Naive B cell (primary cell): Measurements from ENCODE around the gene DZIP3. TPM values are rescaled to one million over a fixed set of nuclear protein-coding genes. Genes with fewer than 3 reads are reported as not detected.
"Not testable (repeated sequence)": the region's sequence is repeated elsewhere in the genome, so short reads cannot be mapped to it uniquely, and the experiment has no call there.

ENCODE experiments used
- ATAC-seq, 2 donors: fragments of 150-1000 bp; cut with Tn5 transposase; 2 replicates each; pipeline ENCODE4 v1.10.0; 2021; ENCODE audit warnings: low read depth in 2 of 2, mild to moderate bottlenecking in 2 of 2, moderate library complexity in 2 of 2
- DNase-seq: peaks from one replicate; pipeline ENCODE4 v3.0.0; 2022
- H3K27ac Mint-ChIP-seq, 6 donors: one replicate each; pipeline ENCODE4 v1.8.0; 2020 to 2022; ENCODE audit warnings: mild to moderate bottlenecking in 6 of 6, mixed read lengths in 6 of 6, moderate library complexity in 5 of 6, inconsistent platforms in 2 of 6
- H3K27me3 Mint-ChIP-seq, 3 donors: one replicate each; pipeline ENCODE4 v1.8.0; 2021 to 2022; ENCODE audit warnings: mixed read lengths in 3 of 3, mild to moderate bottlenecking in 1 of 3
- H3K36me3 Mint-ChIP-seq, 2 donors: one replicate each; pipeline ENCODE4 v1.8.0; 2020 to 2022; ENCODE audit warnings: mixed read lengths in 2 of 2, inconsistent platforms in 1 of 2, mild to moderate bottlenecking in 1 of 2
- H3K4me1 Mint-ChIP-seq, 3 donors: one replicate each; pipeline ENCODE4 v1.8.0; 2020 to 2022; ENCODE audit warnings: mixed read lengths in 3 of 3, inconsistent platforms in 1 of 3, mild to moderate bottlenecking in 1 of 3, moderate library complexity in 1 of 3
- H3K4me3 Mint-ChIP-seq, 8 donors: one replicate each; pipeline ENCODE4 v1.8.0; 2020 to 2022; ENCODE audit warnings: mild to moderate bottlenecking in 8 of 8, mixed read lengths in 8 of 8, moderate library complexity in 8 of 8, inconsistent platforms in 2 of 8
- H3K9me3 Mint-ChIP-seq, 7 donors: one replicate each; pipeline ENCODE4 v1.8.0; 2020 to 2022; ENCODE audit warnings: mixed read lengths in 7 of 7, mild to moderate bottlenecking in 5 of 7, inconsistent platforms in 2 of 7, moderate library complexity in 1 of 7
- polyA plus RNA-seq, 6 donors: library from polyadenylated mRNA; unstranded; fragments of 300-500 nt; fragmentation: Illumina TruSeq; gene quantifications; one replicate each; pipeline ENCODE4 v1.2.3, GENCODE V29; 2021; ENCODE audit warnings: low read depth in 6 of 6

The DZIP3 gene
- polyA plus RNA-seq, 6 donors from 2014 or later, result 10.0 to 21.7 (median 17.6) TPM

DNA sequence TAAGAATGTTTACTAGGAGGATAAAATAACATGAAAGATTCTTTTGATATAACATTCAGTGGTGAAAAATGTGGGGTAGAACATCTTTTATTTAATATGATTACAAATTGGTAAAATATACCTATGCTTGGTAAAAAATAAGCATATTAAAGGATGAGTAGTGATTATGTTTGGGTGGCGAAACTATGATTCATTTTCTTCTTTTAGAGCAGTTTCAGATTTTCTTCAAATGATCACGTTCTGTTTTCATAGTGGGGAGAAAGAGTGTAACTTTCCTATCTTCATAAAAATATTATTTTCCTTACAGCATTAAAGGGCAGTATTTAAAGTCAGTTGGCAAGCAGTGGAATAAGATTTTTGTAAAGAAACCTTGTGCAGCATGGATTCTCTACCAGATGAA is 15.5 kb downstream of the DZIP3 start:
- Mint-ChIP-seq H3K27ac (peak overlapping the region in 1 of 6 donors; percentile 72), H3K27me3 (no peaks in the 10 kb centered on the region), H3K36me3 (peaks cover 9 to 23% of the 10 kb centered on the region in 2 donors), H3K4me3 (no peak overlapping the region), H3K9me3 (no peaks in the 10 kb centered on the region), H3K4me1 (peaks cover 24 to 40% (median 39%) of the 10 kb centered on the region in 3 donors)
- DNase-seq, result no peak
- no peak for ATAC-seq

- Mint-ChIP-seq H3K36me3 (peaks cover 9 to 23% of the 10 kb centered on the region in 2 donors), H3K9me3 (no peaks in the 10 kb centered on the region), H3K4me1 (peaks cover 24 to 40% (median 39%) of the 10 kb centered on the region in 3 donors), H3K27ac (no peak overlapping the region), H3K27me3 (no peaks in the 10 kb centered on the region), H3K4me3 (peak overlapping the region in 1 of 8 donors; percentile 62)
- DNase-seq (no peak), ATAC-seq (no peak)
Measured at GRCh38 chr3:108605491-108605890, 16.0 kb downstream of the DZIP3 start.

- Mint-ChIP-seq H3K4me3 (no peak overlapping the region), H3K9me3 (no peaks in the 10 kb centered on the region), H3K4me1 (peaks cover 3 to 15% (median 11%) of the 10 kb centered on the region in 3 donors), H3K36me3 (peaks cover 9 to 26% of the 10 kb centered on the region in 2 donors), H3K27me3 (no peaks in the 10 kb centered on the region), H3K27ac (no peak overlapping the region)
- no peak for ATAC-seq
- DNase-seq, result no peak
Measured at GRCh38 chr3:108608750-108609149, 19.2 kb downstream of the DZIP3 start.

- no peak for DNase-seq
Measured at GRCh38 chr3:108610651-108611050, 21.1 kb downstream of the DZIP3 start.

DNA sequence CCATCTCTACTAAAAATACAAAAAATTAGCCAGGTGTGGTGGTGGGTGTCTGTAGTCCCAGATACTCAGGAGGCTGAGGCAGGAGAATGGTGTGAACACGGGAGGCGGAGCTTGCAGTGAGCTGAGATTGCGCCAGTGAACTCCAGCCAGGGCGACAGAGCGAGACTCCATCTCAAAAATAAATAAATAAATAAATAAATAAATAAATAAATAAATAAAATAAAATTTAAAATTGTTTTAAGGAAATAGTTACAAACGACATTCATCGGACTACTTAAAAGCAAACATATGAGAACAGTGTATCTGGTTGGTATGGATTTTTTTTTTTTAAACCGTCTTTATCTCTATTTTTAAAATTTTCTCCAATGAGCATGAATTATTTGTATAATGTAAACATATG is 26.6 kb downstream of the DZIP3 start:
- ATAC-seq, H3K27me3 Mint-ChIP-seq, DNase-seq, H3K4me3 Mint-ChIP-seq, H3K4me1 Mint-ChIP-seq, H3K9me3 Mint-ChIP-seq, H3K27ac Mint-ChIP-seq: not testable (repeated sequence)
- peaks cover 0 to 34% of the 10 kb centered on the region in 2 donors for H3K36me3 Mint-ChIP-seq

More at GRCh38 chr3:108610651-108611050, 21.1 kb downstream of the DZIP3 start:
- Mint-ChIP-seq H3K4me3 (no peak overlapping the region), H3K27ac (no peak overlapping the region), H3K27me3 (no peaks in the 10 kb centered on the region), H3K4me1 (peaks cover 0 to 8% (median 3%) of the 10 kb centered on the region in 3 donors), H3K36me3 (peaks cover 9 to 38% of the 10 kb centered on the region in 2 donors), H3K9me3 (no peaks in the 10 kb centered on the region)
- ATAC-seq, result no peak

DNA sequence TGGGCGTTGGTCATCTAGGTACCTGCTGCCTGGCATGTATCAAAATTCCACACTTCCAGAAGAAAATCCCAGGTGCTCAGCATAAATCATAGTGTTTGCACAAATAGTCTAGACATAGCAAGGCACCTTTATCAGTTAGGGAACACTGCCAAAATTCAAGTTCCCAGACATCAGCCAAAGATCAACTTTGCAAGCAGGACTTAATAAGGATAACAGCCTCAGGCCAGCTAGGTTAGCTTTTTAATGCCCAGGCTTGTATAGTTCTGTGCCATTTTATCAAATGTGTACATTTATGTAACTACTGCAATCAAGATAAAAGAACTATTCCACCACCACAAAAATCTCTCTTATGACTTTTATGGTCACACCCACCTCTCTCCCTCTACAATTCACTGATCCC is 30.7 kb downstream of the DZIP3 start:
- ATAC-seq, result no peak
- H3K4me1 Mint-ChIP-seq, result no peaks in the 10 kb centered on the region
- peaks cover 0 to 4% (median 2%) of the 10 kb centered on the region in 7 donors for H3K9me3 Mint-ChIP-seq
- H3K27me3 Mint-ChIP-seq, result no peaks in the 10 kb centered on the region
- no peak overlapping the region for H3K4me3 Mint-ChIP-seq
- H3K27ac Mint-ChIP-seq, result no peak overlapping the region
- H3K36me3 Mint-ChIP-seq, result peaks cover 10 to 40% of the 10 kb centered on the region in 2 donors
- DNase-seq, result no peak

DNA sequence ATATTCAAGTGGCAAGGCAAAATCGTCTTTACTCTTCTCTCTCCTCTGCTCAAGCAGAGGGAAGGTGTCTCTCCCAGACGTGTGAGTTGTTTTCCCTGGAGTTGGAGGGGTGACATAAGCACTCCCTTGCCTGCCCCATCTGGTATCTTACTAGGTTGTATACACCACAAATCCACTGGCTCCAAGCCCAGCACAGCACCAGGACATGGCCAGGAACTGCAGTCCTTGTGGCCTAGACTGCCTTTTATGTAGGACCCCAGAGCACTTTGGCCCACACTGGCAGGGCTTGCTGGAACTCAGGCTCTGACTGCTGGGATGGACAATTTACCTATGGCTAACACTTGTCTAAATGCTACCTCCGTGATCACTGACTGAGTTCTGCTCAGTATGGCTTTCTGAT is 34.0 kb downstream of the DZIP3 start:
- no peaks in the 10 kb centered on the region for H3K4me1 Mint-ChIP-seq
- H3K36me3 Mint-ChIP-seq, result peaks cover 10 to 33% of the 10 kb centered on the region in 2 donors
- no peak for ATAC-seq
- H3K4me3 Mint-ChIP-seq, result peak overlapping the region in 1 of 8 donors; percentile 21
- DNase-seq, result no peak
- H3K27me3 Mint-ChIP-seq, result no peaks in the 10 kb centered on the region
- peaks cover 0 to 4% (median 2%) of the 10 kb centered on the region in 7 donors for H3K9me3 Mint-ChIP-seq
- no peak overlapping the region for H3K27ac Mint-ChIP-seq

DNA sequence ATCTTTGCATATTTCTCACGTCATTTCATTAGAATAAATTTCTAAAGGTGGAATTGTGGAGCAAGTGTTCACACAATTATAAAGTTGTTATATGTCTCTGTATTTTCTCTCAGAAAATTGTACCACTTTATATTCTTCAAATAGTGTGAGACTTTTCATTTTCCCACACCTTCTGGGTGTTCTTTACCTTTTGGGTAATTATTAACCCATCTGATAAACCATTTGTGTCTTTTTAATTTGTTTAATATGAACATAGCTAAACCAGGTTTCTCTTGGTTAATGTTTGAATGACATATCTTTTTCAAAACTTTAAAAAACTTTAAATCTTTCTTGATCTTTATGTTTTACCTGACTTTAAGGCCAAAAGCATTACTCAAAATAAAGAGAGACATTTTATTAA is 40.5 kb downstream of the DZIP3 start:
- no peaks in the 10 kb centered on the region for H3K27me3 Mint-ChIP-seq
- ATAC-seq, result no peak
- H3K27ac Mint-ChIP-seq, result no peak overlapping the region
- peaks cover 20 to 24% of the 10 kb centered on the region in 2 donors for H3K36me3 Mint-ChIP-seq
- peaks cover 7 to 10% (median 9%) of the 10 kb centered on the region in 3 donors for H3K4me1 Mint-ChIP-seq
- DNase-seq, result no peak
- H3K4me3 Mint-ChIP-seq, result no peak overlapping the region
- H3K9me3 Mint-ChIP-seq, result no peaks in the 10 kb centered on the region

DNA sequence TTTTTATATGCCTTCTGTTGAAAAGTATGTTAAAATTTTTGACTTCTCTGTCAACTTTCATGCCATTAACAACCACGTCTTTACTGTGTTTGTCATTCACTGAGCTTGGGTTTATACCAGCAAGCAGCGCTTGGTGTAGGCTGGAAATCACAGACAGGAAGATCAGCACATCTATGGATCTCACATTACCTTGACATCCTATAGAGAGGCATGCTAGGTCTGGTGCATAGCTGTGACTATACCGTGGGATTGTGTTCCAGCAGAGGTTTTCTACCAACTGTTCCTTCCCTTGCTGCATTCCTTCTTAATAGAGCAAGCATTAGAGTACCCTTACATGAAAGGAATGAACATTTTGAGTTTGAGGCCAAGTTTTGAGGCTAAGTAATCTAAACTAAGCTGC is 53.0 kb downstream of the DZIP3 start:
- Mint-ChIP-seq H3K4me1 (no peaks in the 10 kb centered on the region), H3K27me3 (no peaks in the 10 kb centered on the region), H3K4me3 (no peak overlapping the region), H3K9me3 (no peaks in the 10 kb centered on the region), H3K27ac (no peak overlapping the region), H3K36me3 (peaks cover 18 to 26% of the 10 kb centered on the region in 2 donors)
- ATAC-seq (no peak), DNase-seq (no peak)

GRCh38 chr3:108645364-108645763 is 55.8 kb downstream of the DZIP3 start:
- no peak overlapping the region for H3K27ac Mint-ChIP-seq
- no peaks in the 10 kb centered on the region for H3K27me3 Mint-ChIP-seq
- ATAC-seq (no peak), DNase-seq (no peak)
- no peaks in the 10 kb centered on the region for H3K4me1 Mint-ChIP-seq
- no peak overlapping the region for H3K4me3 Mint-ChIP-seq
- no peaks in the 10 kb centered on the region for H3K9me3 Mint-ChIP-seq
- H3K36me3 Mint-ChIP-seq, result peaks cover 16 to 21% of the 10 kb centered on the region in 2 donors

DNA sequence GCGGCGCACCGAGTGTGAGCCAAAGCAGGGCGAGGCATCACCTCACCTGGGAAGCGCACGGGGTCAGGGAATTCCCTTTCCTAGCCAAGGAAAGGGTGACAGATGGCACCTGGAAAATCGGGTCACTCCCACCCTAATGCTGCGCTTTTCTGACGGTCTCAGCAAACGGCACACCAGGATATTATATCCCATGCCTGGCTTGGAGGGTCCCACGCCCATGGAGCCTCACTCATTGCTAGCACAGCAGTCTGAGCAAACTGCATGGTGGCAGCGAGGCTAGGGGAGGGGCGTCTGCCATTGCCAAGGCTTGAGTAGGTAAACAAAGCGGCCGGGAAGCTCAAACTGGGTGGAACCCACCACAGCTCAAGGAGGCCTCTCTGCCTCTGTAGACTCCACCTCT is 66.1 kb downstream of the DZIP3 start:
- not testable (repeated sequence) for DNase-seq, H3K4me3 Mint-ChIP-seq, H3K27ac Mint-ChIP-seq, H3K9me3 Mint-ChIP-seq, H3K27me3 Mint-ChIP-seq, ATAC-seq, H3K4me1 Mint-ChIP-seq
- H3K36me3 Mint-ChIP-seq, result peaks cover 10 to 11% of the 10 kb centered on the region in 2 donors

DNA sequence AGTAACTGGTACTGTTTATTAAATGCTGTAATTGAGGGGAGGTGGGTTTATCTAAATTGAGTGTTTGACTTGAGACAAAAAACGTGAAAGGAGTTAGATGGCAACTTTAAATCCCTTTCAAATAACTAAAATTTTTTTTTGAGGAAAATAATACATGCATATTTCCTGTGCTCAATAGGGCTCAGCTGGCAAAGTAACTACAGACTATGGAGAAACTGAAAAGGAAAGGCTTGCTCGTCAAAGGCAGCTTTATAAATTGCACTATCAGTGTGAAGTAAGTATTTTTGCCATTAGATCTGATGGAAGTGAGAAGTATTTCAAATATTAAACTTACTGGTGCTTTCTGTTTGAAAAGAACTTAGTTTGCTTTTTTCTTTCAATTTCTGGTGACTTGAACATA is 72.2 kb downstream of the DZIP3 start:
- Mint-ChIP-seq H3K27me3 (no peaks in the 10 kb centered on the region), H3K4me1 (peaks cover 5 to 7% (median 7%) of the 10 kb centered on the region in 3 donors), H3K36me3 (peaks cover 0 to 6% of the 10 kb centered on the region in 2 donors), H3K9me3 (peaks cover 0 to 2% (median 0%) of the 10 kb centered on the region in 7 donors), H3K27ac (peak overlapping the region in 1 of 6 donors; percentile 13), H3K4me3 (no peak overlapping the region)
- no peak for ATAC-seq
- peak; percentile 1 for DNase-seq

GRCh38 chr3:108662142-108662738 is 72.7 kb downstream of the DZIP3 start:
- DNase-seq, result peak; percentile 57
- Mint-ChIP-seq H3K27me3 (no peaks in the 10 kb centered on the region), H3K27ac (peak overlapping the region in 1 of 6 donors; percentile 13), H3K4me3 (no peak overlapping the region), H3K4me1 (peaks cover 5 to 9% (median 8%) of the 10 kb centered on the region in 3 donors), H3K36me3 (peaks cover 0 to 6% of the 10 kb centered on the region in 2 donors), H3K9me3 (peaks cover 0 to 2% (median 0%) of the 10 kb centered on the region in 7 donors)
- ATAC-seq, result peak; percentile 65 to 73

GRCh38 chr3:108664266-108664665 is 74.7 kb downstream of the DZIP3 start:
- Mint-ChIP-seq H3K9me3 (no peaks in the 10 kb centered on the region), H3K4me3 (no peak overlapping the region), H3K27ac (peak overlapping the region in 1 of 6 donors; percentile 7), H3K4me1 (peaks cover 13 to 20% (median 15%) of the 10 kb centered on the region in 3 donors), H3K36me3 (peaks cover 0 to 6% of the 10 kb centered on the region in 2 donors), H3K27me3 (no peaks in the 10 kb centered on the region)
- ATAC-seq (no peak), DNase-seq (no peak)
